ENCODE results near the gene HAT1.

DNA sequence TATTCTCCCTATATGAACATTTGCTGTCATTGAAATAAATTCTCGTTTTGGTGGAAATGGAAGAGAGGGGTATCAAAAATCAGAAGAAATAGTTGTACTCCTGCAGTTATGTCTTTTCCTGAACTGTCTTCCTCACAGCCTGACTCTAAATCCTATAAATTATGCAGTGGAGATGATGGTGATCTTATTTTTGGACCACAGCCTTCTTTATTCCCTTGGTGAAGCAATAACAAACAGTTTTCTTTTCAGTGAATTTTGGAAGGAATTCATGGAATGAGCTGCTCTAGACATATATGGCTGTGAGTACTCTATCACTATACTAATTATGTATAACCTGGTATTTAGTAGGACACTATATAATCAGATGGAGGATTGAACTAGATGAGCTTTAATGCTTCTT, 26.5 kb upstream of the HAT1 start:
- TF ChIP-seq CTCF (IDR thresholded peaks at IDR 0.05) (no peak), POLR2A (IDR thresholded peaks at IDR 0.05) (no peak)

Measured in Peyer's patch (tissue), 4 donors.